ENCODE data around the gene MOB1A. TPM values are rescaled to one million over a fixed set of nuclear protein-coding genes. Genes with fewer than 3 reads are reported as not detected.
A peak's percentile ranks its signal among the peaks of the same experiment; 100 is the strongest.
"Not testable (repeated sequence)": the region's sequence is repeated elsewhere in the genome, so short reads cannot be mapped to it uniquely, and the experiment has no call there.

MOB1A gene
- 100 to 1,000 TPM; 137 to 160 TPM for total RNA-seq
- polyA plus RNA-seq, result 100 to 1,000 TPM; 111 to 152 (median 145) TPM
- total RNA-seq, result 207 to 414 (median 338) reads per million in 6 experiments

GRCh38 chr2:74178211-74179062, at the start of gene MOB1A:
Gene MOB1A, minus strand, starts transcription at chr2:74178879. Its CDS starts 205 bp downstream, at chr2:74178674.
- Mint-ChIP-seq H3K36me3 (peaks cover 0 to 20% (median 5%) of the 10 kb centered on the region in 3 donors), H3K27ac (peak within 1 kb of the TSS; percentile 82 to 98 (median 96)), H3K4me1 (peaks cover 6 to 55% (median 34%) of the 10 kb centered on the region in 4 donors), H3K27me3 (no peaks in the 10 kb centered on the region), H3K4me3 (peak within 1 kb of the TSS; percentile 82 to 95 (median 91)), H3K9me3 (no peaks in the 10 kb centered on the region)
- ATAC-seq, result peak; percentile 90 to 91
- POLR2A ChIA-PET, result interaction anchor here (0.5 to 2.8 kb wide), 34 partner anchors 10 to 944 kb away, joined by 3 to 80 read pairs (median 4); partner anchors contain the start of genes BOLA3, CCT7, DGUOK and FBXO41
- peak; percentile 94 to 98 (median 97) for DNase-seq

GRCh38 chr2:74227646-74228045, 49.0 kb upstream of the MOB1A start:
- Mint-ChIP-seq H3K9me3 (no peaks in the 10 kb centered on the region), H3K27ac (no peak overlapping the region), H3K4me1 (no peaks in the 10 kb centered on the region), H3K27me3 (no peaks in the 10 kb centered on the region), H3K4me3 (no peak overlapping the region), H3K36me3 (peaks cover 0 to 4% (median 2%) of the 10 kb centered on the region in 3 donors)
- POLR2A ChIA-PET, result no interaction called here
- ATAC-seq (no peak), DNase-seq (no peak)

GRCh38 chr2:74226648-74227213, 48.1 kb upstream of the MOB1A start:
- POLR2A ChIA-PET, result no interaction called here
- DNase-seq (no peak), ATAC-seq (no peak)
- Mint-ChIP-seq H3K27ac (peak overlapping the region in 2 of 10 donors; percentile 15 to 37), H3K36me3 (peaks cover 0 to 4% (median 2%) of the 10 kb centered on the region in 3 donors), H3K4me3 (no peak overlapping the region), H3K27me3 (no peaks in the 10 kb centered on the region), H3K9me3 (no peaks in the 10 kb centered on the region), H3K4me1 (no peaks in the 10 kb centered on the region)

- POLR2A ChIA-PET, result no interaction called here
- no peaks in the 10 kb centered on the region for H3K27me3 Mint-ChIP-seq
- no peak overlapping the region for H3K4me3 Mint-ChIP-seq
- no peak for DNase-seq
- H3K4me1 Mint-ChIP-seq, result no peaks in the 10 kb centered on the region
- no peaks in the 10 kb centered on the region for H3K9me3 Mint-ChIP-seq
- H3K36me3 Mint-ChIP-seq, result peaks cover 0 to 11% (median 5%) of the 10 kb centered on the region in 3 donors
- no peak overlapping the region for H3K27ac Mint-ChIP-seq
- no peak for ATAC-seq
These were observed 47.2 kb upstream of the MOB1A start for GRCh38 chr2:74225698-74226459.

DNA sequence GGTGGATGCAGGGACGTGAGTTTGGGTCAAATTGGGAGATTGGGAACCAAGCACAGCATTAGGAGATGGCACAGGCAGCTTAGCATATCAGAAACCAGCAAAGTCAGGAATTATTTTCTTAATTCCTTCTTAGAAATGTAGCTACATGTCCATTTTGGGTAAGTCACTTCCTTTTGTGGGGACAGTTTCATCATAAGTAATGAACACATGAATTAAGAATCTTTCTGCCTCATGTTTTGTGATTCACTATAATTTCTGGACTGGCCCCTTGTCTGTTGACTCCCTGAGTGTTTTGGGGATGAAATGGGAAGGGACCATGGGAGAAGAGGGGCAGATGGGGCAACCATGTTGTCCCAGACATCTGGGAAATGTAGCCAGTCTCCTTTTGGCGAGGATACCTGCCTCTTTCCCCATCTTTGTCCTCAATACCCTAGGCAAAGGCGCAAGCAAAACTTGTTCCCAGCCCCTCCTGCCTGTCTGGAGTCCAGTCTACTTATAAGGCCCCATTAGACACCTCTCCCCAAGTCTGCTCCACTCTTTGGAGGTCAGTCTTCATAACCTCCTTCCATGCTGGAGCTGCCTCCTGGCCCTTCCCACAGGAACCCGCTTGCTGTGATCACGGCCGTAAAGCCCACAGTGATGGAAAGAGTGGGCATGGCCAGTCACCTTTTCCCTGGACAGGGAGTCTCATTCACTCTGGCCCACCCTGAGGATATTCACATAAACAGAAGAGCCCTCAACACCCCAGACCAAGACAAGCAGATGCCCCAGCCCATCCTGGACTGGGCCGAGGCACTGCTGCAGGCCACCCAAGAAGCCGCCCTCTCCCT, 45.5 kb upstream of the MOB1A start:
- peak overlapping the region in 2 of 10 donors; percentile 41 to 42 for H3K27ac Mint-ChIP-seq
- DNase-seq, result no peak
- no peak for ATAC-seq
- peaks cover 0 to 11% (median 10%) of the 10 kb centered on the region in 3 donors for H3K36me3 Mint-ChIP-seq
- no peaks in the 10 kb centered on the region for H3K27me3 Mint-ChIP-seq
- no peaks in the 10 kb centered on the region for H3K9me3 Mint-ChIP-seq
- POLR2A ChIA-PET, result no interaction called here
- peaks cover 0 to 2% (median 0%) of the 10 kb centered on the region in 4 donors for H3K4me1 Mint-ChIP-seq
- H3K4me3 Mint-ChIP-seq, result no peak overlapping the region

DNA sequence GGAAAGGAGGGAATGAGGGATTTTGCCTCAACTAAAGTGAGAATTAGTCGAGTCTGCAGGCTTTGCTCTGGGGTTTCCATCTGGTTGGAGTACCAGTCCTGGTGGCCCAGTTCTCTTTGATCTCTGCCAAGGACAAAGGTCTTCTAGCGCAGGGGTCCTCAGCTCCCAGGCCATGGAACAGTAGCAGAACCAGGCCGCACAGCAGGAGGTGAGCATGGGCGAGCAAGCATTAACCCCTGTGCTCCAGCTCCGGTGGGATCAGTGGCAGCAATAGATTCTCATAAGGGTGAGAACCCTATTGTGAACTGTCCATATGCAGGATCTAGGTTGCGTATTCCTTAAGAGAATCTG, 43.6 kb upstream of the MOB1A start:
- no peaks in the 10 kb centered on the region for H3K9me3 Mint-ChIP-seq
- peaks cover 0 to 3% (median 0%) of the 10 kb centered on the region in 4 donors for H3K4me1 Mint-ChIP-seq
- POLR2A ChIA-PET, result no interaction called here
- H3K27ac Mint-ChIP-seq, result no peak overlapping the region
- peaks cover 0 to 11% (median 7%) of the 10 kb centered on the region in 3 donors for H3K36me3 Mint-ChIP-seq
- ATAC-seq (no peak), DNase-seq (no peak)
- no peak overlapping the region for H3K4me3 Mint-ChIP-seq
- no peaks in the 10 kb centered on the region for H3K27me3 Mint-ChIP-seq

GRCh38 chr2:74221604-74222299, 43.1 kb upstream of the MOB1A start:
- Mint-ChIP-seq H3K9me3 (no peaks in the 10 kb centered on the region), H3K27ac (peak overlapping the region in 1 of 10 donors; percentile 51), H3K27me3 (no peaks in the 10 kb centered on the region), H3K4me3 (no peak overlapping the region), H3K36me3 (peaks cover 0 to 14% (median 7%) of the 10 kb centered on the region in 3 donors), H3K4me1 (peaks cover 0 to 3% (median 0%) of the 10 kb centered on the region in 4 donors)
- DNase-seq (no peak), ATAC-seq (no peak)
- POLR2A ChIA-PET, result no interaction called here

DNA sequence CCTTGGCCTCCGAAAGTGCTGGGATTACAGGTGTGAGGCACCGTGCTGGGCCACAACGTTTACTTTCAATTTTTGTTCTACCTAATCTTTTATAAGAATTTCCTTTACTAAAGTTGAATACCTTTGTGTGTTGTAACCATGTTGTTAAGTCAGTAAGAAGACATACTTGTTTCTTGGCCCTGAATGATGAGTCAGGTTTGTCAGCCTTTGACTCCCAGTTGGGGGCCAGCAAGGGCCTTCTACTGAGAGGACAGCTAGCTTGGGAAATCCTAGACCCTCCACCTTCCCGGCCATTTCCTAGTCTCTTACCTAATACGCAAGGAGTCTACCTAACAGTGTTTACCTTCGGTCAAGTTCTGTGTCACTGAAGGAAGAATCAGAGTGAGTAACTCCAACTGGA, 42.4 kb upstream of the MOB1A start:
- Mint-ChIP-seq H3K27me3 (no peaks in the 10 kb centered on the region), H3K9me3 (no peaks in the 10 kb centered on the region), H3K36me3 (peaks cover 0 to 17% (median 8%) of the 10 kb centered on the region in 3 donors), H3K4me1 (peaks cover 0 to 3% (median 0%) of the 10 kb centered on the region in 4 donors), H3K4me3 (no peak overlapping the region), H3K27ac (no peak overlapping the region)
- POLR2A ChIA-PET, result interaction anchor here (0.7 kb wide), 1 partner anchor 94 kb away, joined by 4 read pairs; no protein-coding TSS in a partner anchor
- ATAC-seq (no peak), DNase-seq (no peak)

- no peak overlapping the region for H3K4me3 Mint-ChIP-seq
- peaks cover 0 to 25% (median 11%) of the 10 kb centered on the region in 3 donors for H3K36me3 Mint-ChIP-seq
- H3K9me3 Mint-ChIP-seq, result no peaks in the 10 kb centered on the region
- H3K27me3 Mint-ChIP-seq, result no peaks in the 10 kb centered on the region
- ATAC-seq (no peak), DNase-seq (no peak)
- peaks cover 0 to 3% (median 0%) of the 10 kb centered on the region in 4 donors for H3K4me1 Mint-ChIP-seq
- peak overlapping the region in 1 of 10 donors; percentile 20 for H3K27ac Mint-ChIP-seq
- POLR2A ChIA-PET, result no interaction called here
These were observed 41.3 kb upstream of the MOB1A start for GRCh38 chr2:74219846-74220486.

- no peaks in the 10 kb centered on the region for H3K27me3 Mint-ChIP-seq
- POLR2A ChIA-PET, result no interaction called here
- H3K4me3 Mint-ChIP-seq, result no peak overlapping the region
- no peak for DNase-seq
- H3K36me3 Mint-ChIP-seq, result peaks cover 0 to 52% (median 16%) of the 10 kb centered on the region in 3 donors
- ATAC-seq, result no peak
- no peaks in the 10 kb centered on the region for H3K9me3 Mint-ChIP-seq
- H3K27ac Mint-ChIP-seq, result no peak overlapping the region
- H3K4me1 Mint-ChIP-seq, result peaks cover 0 to 3% (median 1%) of the 10 kb centered on the region in 4 donors
These were observed 38.0 kb upstream of the MOB1A start for GRCh38 chr2:74216642-74217041.

GRCh38 chr2:74215771-74216170, 37.1 kb upstream of the MOB1A start:
- ATAC-seq, DNase-seq, H3K4me3 Mint-ChIP-seq, POLR2A ChIA-PET, H3K27ac Mint-ChIP-seq, H3K9me3 Mint-ChIP-seq, H3K27me3 Mint-ChIP-seq, H3K4me1 Mint-ChIP-seq: not testable (repeated sequence)
- H3K36me3 Mint-ChIP-seq, result peaks cover 0 to 56% (median 15%) of the 10 kb centered on the region in 3 donors
